Measurements from ENCODE around the gene MED15.
"Not testable (repeated sequence)": the region's sequence is repeated elsewhere in the genome, so short reads cannot be mapped to it uniquely, and the experiment has no call there.

Gene MED15

GRCh38 chr22:20591660-20592310 lies 84.4 kb downstream of the MED15 start:
- no peak overlapping the region for H2AFZ ChIP-seq (ENCODE audit: low read depth, low read length)
- H3K4me2 ChIP-seq (ENCODE audit: insufficient read depth, low read length): no peak overlapping the region
- H3K4me3 ChIP-seq (ENCODE audit: low read depth in 1 of 2, low read length in 2 of 2): no peak overlapping the region
- peaks cover 11% of the 10 kb centered on the region for H3K36me3 ChIP-seq (ENCODE audit: insufficient read depth, low read length)
- no peaks in the 10 kb centered on the region for H3K4me1 ChIP-seq (ENCODE audit: insufficient read depth, low read length)
- H3K79me2 ChIP-seq (ENCODE audit: insufficient read depth, low read length): no peaks in the 10 kb centered on the region
- peaks cover 6% of the 10 kb centered on the region; the same call in 1 of the 2 replicates for H4K20me1 ChIP-seq (ENCODE audit: insufficient read depth, low read length)
- no peaks in the 10 kb centered on the region for H3K27me3 ChIP-seq (ENCODE audit: insufficient read depth, low read length, poor library complexity)
- TF ChIP-seq EZH2 (IDR thresholded peaks at IDR 0.05; ENCODE audit: borderline replicate concordance, low read depth, low read length, severe bottlenecking): no peak
- TF ChIP-seq, protein P1, sequence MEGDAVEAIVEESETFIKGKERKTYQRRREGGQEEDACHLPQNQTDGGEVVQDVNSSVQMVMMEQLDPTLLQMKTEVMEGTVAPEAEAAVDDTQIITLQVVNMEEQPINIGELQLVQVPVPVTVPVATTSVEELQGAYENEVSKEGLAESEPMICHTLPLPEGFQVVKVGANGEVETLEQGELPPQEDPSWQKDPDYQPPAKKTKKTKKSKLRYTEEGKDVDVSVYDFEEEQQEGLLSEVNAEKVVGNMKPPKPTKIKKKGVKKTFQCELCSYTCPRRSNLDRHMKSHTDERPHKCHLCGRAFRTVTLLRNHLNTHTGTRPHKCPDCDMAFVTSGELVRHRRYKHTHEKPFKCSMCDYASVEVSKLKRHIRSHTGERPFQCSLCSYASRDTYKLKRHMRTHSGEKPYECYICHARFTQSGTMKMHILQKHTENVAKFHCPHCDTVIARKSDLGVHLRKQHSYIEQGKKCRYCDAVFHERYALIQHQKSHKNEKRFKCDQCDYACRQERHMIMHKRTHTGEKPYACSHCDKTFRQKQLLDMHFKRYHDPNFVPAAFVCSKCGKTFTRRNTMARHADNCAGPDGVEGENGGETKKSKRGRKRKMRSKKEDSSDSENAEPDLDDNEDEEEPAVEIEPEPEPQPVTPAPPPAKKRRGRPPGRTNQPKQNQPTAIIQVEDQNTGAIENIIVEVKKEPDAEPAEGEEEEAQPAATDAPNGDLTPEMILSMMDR (IDR thresholded peaks at IDR 0.05; ENCODE audit: borderline replicate concordance, extremely low read depth, low read length, poor library complexity, severe bottlenecking): no peak
- no peaks in the 10 kb centered on the region for H3K9me3 ChIP-seq (ENCODE audit: insufficient read depth, low read length, severe bottlenecking)
- no peak overlapping the region for H3K27ac ChIP-seq (ENCODE audit: low read length)
- no peak for ATAC-seq (ENCODE audit: insufficient read depth, low read depth)
- no peak overlapping the region for H3K9ac ChIP-seq (ENCODE audit: low read depth, low read length)
- DNase-seq: no peak

DNA sequence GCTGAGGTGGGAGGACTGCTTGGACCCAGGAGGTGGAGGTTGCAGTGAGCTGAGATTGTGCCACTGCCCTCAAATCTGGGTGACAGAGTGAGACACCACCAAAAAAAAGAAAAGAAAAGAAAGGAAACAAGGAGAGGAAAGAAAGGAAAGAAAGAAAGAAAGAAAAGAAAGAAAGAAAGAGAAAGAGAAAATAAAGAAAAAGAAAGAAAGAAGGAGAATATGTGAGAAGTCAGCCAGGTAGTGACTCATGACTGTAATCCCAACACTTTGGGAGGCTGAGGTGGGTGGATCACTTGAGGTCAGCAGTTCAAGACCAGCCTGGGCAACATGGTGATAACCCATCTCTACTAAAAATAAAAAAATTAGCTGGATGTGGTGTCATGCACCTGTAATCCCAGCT lies 86.6 kb downstream of the MED15 start:
- H3K27me3 ChIP-seq (ENCODE audit: insufficient read depth, low read length, poor library complexity); H3K27ac ChIP-seq (ENCODE audit: low read length); H3K9ac ChIP-seq (ENCODE audit: low read depth, low read length); H2AFZ ChIP-seq (ENCODE audit: low read depth, low read length); H3K79me2 ChIP-seq (ENCODE audit: insufficient read depth, low read length); ATAC-seq (ENCODE audit: insufficient read depth, low read depth); H3K4me2 ChIP-seq (ENCODE audit: insufficient read depth, low read length); H4K20me1 ChIP-seq (ENCODE audit: insufficient read depth, low read length); H3K4me1 ChIP-seq (ENCODE audit: insufficient read depth, low read length); H3K4me3 ChIP-seq (ENCODE audit: low read depth in 1 of 2, low read length in 2 of 2); DNase-seq; H3K36me3 ChIP-seq (ENCODE audit: insufficient read depth, low read length); H3K9me3 ChIP-seq (ENCODE audit: insufficient read depth, low read length, severe bottlenecking): not testable (repeated sequence)

- DNase-seq; H3K4me1 ChIP-seq (ENCODE audit: insufficient read depth, low read length); H3K27ac ChIP-seq (ENCODE audit: low read length); H3K4me2 ChIP-seq (ENCODE audit: insufficient read depth, low read length); H3K4me3 ChIP-seq (ENCODE audit: low read depth in 1 of 2, low read length in 2 of 2); H3K36me3 ChIP-seq (ENCODE audit: insufficient read depth, low read length); ATAC-seq (ENCODE audit: insufficient read depth, low read depth); H3K9me3 ChIP-seq (ENCODE audit: insufficient read depth, low read length, severe bottlenecking); H2AFZ ChIP-seq (ENCODE audit: low read depth, low read length); H3K9ac ChIP-seq (ENCODE audit: low read depth, low read length); H3K79me2 ChIP-seq (ENCODE audit: insufficient read depth, low read length); H3K27me3 ChIP-seq (ENCODE audit: insufficient read depth, low read length, poor library complexity); H4K20me1 ChIP-seq (ENCODE audit: insufficient read depth, low read length): not testable (repeated sequence)
Observed at GRCh38 chr22:20594486-20594885, 87.1 kb downstream of the MED15 start.

- no peaks in the 10 kb centered on the region for H3K9me3 ChIP-seq (ENCODE audit: insufficient read depth, low read length, severe bottlenecking)
- no peak overlapping the region for H3K4me3 ChIP-seq (ENCODE audit: low read depth in 1 of 2, low read length in 2 of 2)
- H3K27ac ChIP-seq (ENCODE audit: low read length): no peak overlapping the region
- no peak for ATAC-seq (ENCODE audit: insufficient read depth, low read depth)
- H3K27me3 ChIP-seq (ENCODE audit: insufficient read depth, low read length, poor library complexity): no peaks in the 10 kb centered on the region
- H3K36me3 ChIP-seq (ENCODE audit: insufficient read depth, low read length): no peaks in the 10 kb centered on the region
- DNase-seq: no peak
- H4K20me1 ChIP-seq (ENCODE audit: insufficient read depth, low read length): peaks cover 2% of the 10 kb centered on the region; the same call in 1 of the 2 replicates
- no peaks in the 10 kb centered on the region for H3K4me1 ChIP-seq (ENCODE audit: insufficient read depth, low read length)
- H2AFZ ChIP-seq (ENCODE audit: low read depth, low read length): no peak overlapping the region
- H3K79me2 ChIP-seq (ENCODE audit: insufficient read depth, low read length): no peaks in the 10 kb centered on the region
- TF ChIP-seq, protein P1 (IDR thresholded peaks at IDR 0.05; ENCODE audit: borderline replicate concordance, extremely low read depth, low read length, poor library complexity, severe bottlenecking): no peak
- TF ChIP-seq EZH2 (IDR thresholded peaks at IDR 0.05; ENCODE audit: borderline replicate concordance, low read depth, low read length, severe bottlenecking): no peak
- H3K9ac ChIP-seq (ENCODE audit: low read depth, low read length): no peak overlapping the region
- no peak overlapping the region for H3K4me2 ChIP-seq (ENCODE audit: insufficient read depth, low read length)
Observed at GRCh38 chr22:20595461-20595860, 88.1 kb downstream of the MED15 start.
